WTC11 (cell line): ENCODE measurements around the gene EYA2. TPM values are rescaled to one million over a fixed set of nuclear protein-coding genes. Genes with fewer than 3 reads are reported as not detected.

ENCODE experiments used
- ATAC-seq: fragments of 200-7000 bp; cut with Tn5 transposase; 2 replicates; pipeline ENCODE4 v1.10.0; 2021; ENCODE audit warnings: mild to moderate bottlenecking, moderate library complexity
- CTCF ChIA-PET: fragments of 300-600 bp; sonication (Branson Sonifier 250); formaldehyde crosslinking; loops from one replicate; lab custom pipeline; 2021; ENCODE audit warnings: antibody characterized with exemption; lab: Charles Lee
- POLR2A ChIA-PET: fragments of 350-600 bp; sonication (Branson Sonifier 250); formaldehyde crosslinking; loops from one replicate; lab custom pipeline; 2021; ENCODE audit warnings: antibody characterized with exemption; lab: Charles Lee
- DNase-seq: peaks from one replicate; pipeline ENCODE4 v3.0.0; 2021; ENCODE audit warnings: low spot score
- H3K27ac Mint-ChIP-seq: 2 replicates; pipeline ENCODE4 v1.8.0; 2021; ENCODE audit warnings: mixed read lengths
- H3K27me3 Mint-ChIP-seq: 2 replicates; pipeline ENCODE4 v1.8.0; 2021; ENCODE audit warnings: low read depth, mild to moderate bottlenecking, moderate library complexity, mixed read lengths
- H3K36me3 Mint-ChIP-seq: 2 replicates; pipeline ENCODE4 v1.8.0; 2021; ENCODE audit warnings: mixed read lengths
- H3K4me1 Mint-ChIP-seq: 2 replicates; pipeline ENCODE4 v1.8.0; 2022; ENCODE audit warnings: mixed read lengths
- H3K4me3 Mint-ChIP-seq: 2 replicates; pipeline ENCODE4 v1.8.0; 2021; ENCODE audit warnings: mild to moderate bottlenecking, moderate library complexity, mixed read lengths
- H3K9me3 Mint-ChIP-seq: 2 replicates; pipeline ENCODE4 v1.8.0; 2021; ENCODE audit warnings: mixed read lengths
- EMX1 ChIP-seq: fragments of 250-450 bp; sonication (Bioruptor Pico); IDR thresholded peaks from 2 replicates; pipeline ENCODE4 v1.8.0; 2021; ENCODE audit warnings: mild to moderate bottlenecking
- FOXJ3 ChIP-seq: sonication (generic); formaldehyde crosslinking; IDR thresholded peaks from 2 replicates; pipeline ENCODE4 v1.9.0; 2021; ENCODE audit warnings: missing genetic modification reagents, mild to moderate bottlenecking, borderline replicate concordance
- FOXP1 ChIP-seq: sonication (generic); formaldehyde crosslinking; IDR thresholded peaks from 2 replicates; pipeline ENCODE4 v1.8.0; 2022; ENCODE audit warnings: missing genetic modification reagents, mild to moderate bottlenecking, moderate library complexity, borderline replicate concordance
- HMGA2 ChIP-seq: fragments of 250-450 bp; sonication (Bioruptor Pico); IDR thresholded peaks from 2 replicates; pipeline ENCODE4 v1.4.0; 2021; ENCODE audit warnings: mild to moderate bottlenecking, moderate library complexity
- IRF2 ChIP-seq: sonication (generic); formaldehyde crosslinking; IDR thresholded peaks from 2 replicates; pipeline ENCODE4 v1.8.0; 2022; ENCODE audit warnings: low read depth, missing genetic modification reagents, borderline replicate concordance
- JUN ChIP-seq: sonication (generic); formaldehyde crosslinking; IDR thresholded peaks from 2 replicates; pipeline ENCODE4 v1.8.0; 2023; ENCODE audit warnings: mild to moderate bottlenecking, missing genetic modification reagents
- NFATC4 ChIP-seq: fragments of 250-450 bp; sonication (Bioruptor Pico); IDR thresholded peaks from 2 replicates; pipeline ENCODE4 v1.9.0; 2021; ENCODE audit warnings: mild to moderate bottlenecking
- NFE2L1 ChIP-seq: sonication (generic); formaldehyde crosslinking; IDR thresholded peaks from 2 replicates; pipeline ENCODE4 v1.8.1; 2023; ENCODE audit warnings: missing genetic modification reagents
- NR1H2 ChIP-seq: sonication (generic); formaldehyde crosslinking; IDR thresholded peaks from 2 replicates; pipeline ENCODE4 v1.9.0; 2021; ENCODE audit warnings: mild to moderate bottlenecking, moderate library complexity, missing genetic modification reagents
- NR3C1 ChIP-seq: sonication (generic); formaldehyde crosslinking; conservative IDR thresholded peaks from 2 replicates; pipeline ENCODE4 v1.8.1; 2023; ENCODE audit warnings: low read depth, mild to moderate bottlenecking, missing genetic modification reagents
- OVOL2 ChIP-seq: fragments of 250-450 bp; sonication (Bioruptor Pico); IDR thresholded peaks from 2 replicates; pipeline ENCODE4 v1.9.0; 2021; ENCODE audit warnings: mild to moderate bottlenecking, borderline replicate concordance
- TEAD4 ChIP-seq: sonication (generic); formaldehyde crosslinking; IDR thresholded peaks from 2 replicates; pipeline ENCODE4 v1.8.0; 2022; ENCODE audit warnings: mild to moderate bottlenecking, missing genetic modification reagents
- total RNA-seq: library from RNA; stranded (reverse); gene quantifications from 3 replicates; pipeline ENCODE4 v1.2.3, GENCODE V29; 2021
- TF ChIP-seq, protein P1 (sequence below): sonication (generic); formaldehyde crosslinking; IDR thresholded peaks from 2 replicates; pipeline ENCODE4 v1.8.1; 2023; ENCODE audit warnings: mild to moderate bottlenecking, moderate library complexity, missing genetic modification reagents
- TF ChIP-seq, protein P2 (sequence below): sonication (generic); formaldehyde crosslinking; IDR thresholded peaks from 2 replicates; pipeline ENCODE4 v1.8.1; 2023; ENCODE audit warnings: mild to moderate bottlenecking, missing genetic modification reagents, borderline replicate concordance
- TF ChIP-seq, protein P3 (sequence below): sonication (generic); formaldehyde crosslinking; IDR thresholded peaks from 2 replicates; pipeline ENCODE4 v1.8.1; 2023; ENCODE audit warnings: mild to moderate bottlenecking, missing genetic modification reagents, moderate library complexity
- TF ChIP-seq, protein P4 (sequence below): fragments of 250-450 bp; sonication (Bioruptor Pico); conservative IDR thresholded peaks from 2 replicates; pipeline ENCODE4 v1.9.0; 2021; ENCODE audit warnings: mild to moderate bottlenecking
- TF ChIP-seq, protein P5 (sequence below): fragments of 200-600 bp; IDR thresholded peaks from 2 replicates; pipeline ENCODE4 v1.8.0; 2022; ENCODE audit warnings: antibody characterized with exemption

The EYA2 gene
- total RNA-seq, 1 experiment from 2014 or later: 1.5 TPM

DNA sequence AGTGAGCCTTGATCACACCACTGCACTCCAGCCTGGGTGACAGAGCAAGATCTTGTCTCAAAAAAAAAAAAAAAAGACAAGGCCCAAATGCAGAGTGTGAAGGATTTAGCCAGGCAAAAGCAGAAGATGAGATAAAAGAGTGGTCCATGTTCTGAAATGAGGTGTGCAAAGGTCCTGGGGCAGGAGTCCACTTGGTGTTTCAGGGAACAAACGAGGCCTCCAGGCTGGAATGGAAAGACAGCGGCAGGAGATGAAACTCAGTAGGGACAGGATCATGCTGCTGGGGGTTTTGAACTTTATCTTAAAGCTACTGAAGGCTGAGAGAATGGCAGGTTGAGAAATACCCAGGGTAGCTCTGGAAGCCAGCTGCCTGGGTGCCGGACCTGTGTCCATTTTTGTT, 283.6 kb downstream of the EYA2 start:
- Mint-ChIP-seq H3K4me3 (no peak overlapping the region), H3K36me3 (no peaks in the 10 kb centered on the region), H3K9me3 (peaks cover 11% of the 10 kb centered on the region), H3K27me3 (peaks cover 6% of the 10 kb centered on the region; the same call in 1 of the 2 replicates), H3K4me1 (no peaks in the 10 kb centered on the region), H3K27ac (no peak overlapping the region)
- no peak for DNase-seq
- TF ChIP-seq FOXJ3 (CRISPR knock-in tag): no peak
- no peak for TF ChIP-seq IRF2 (CRISPR knock-in tag)
- TF ChIP-seq, protein P1, sequence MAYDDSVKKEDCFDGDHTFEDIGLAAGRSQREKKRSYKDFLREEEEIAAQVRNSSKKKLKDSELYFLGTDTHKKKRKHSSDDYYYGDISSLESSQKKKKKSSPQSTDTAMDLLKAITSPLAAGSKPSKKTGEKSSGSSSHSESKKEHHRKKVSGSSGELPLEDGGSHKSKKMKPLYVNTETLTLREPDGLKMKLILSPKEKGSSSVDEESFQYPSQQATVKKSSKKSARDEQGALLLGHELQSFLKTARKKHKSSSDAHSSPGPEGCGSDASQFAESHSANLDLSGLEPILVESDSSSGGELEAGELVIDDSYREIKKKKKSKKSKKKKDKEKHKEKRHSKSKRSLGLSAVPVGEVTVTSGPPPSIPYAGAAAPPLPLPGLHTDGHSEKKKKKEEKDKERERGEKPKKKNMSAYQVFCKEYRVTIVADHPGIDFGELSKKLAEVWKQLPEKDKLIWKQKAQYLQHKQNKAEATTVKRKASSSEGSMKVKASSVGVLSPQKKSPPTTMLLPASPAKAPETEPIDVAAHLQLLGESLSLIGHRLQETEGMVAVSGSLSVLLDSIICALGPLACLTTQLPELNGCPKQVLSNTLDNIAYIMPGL (CRISPR knock-in tag): no peak
- TF ChIP-seq, protein P2, sequence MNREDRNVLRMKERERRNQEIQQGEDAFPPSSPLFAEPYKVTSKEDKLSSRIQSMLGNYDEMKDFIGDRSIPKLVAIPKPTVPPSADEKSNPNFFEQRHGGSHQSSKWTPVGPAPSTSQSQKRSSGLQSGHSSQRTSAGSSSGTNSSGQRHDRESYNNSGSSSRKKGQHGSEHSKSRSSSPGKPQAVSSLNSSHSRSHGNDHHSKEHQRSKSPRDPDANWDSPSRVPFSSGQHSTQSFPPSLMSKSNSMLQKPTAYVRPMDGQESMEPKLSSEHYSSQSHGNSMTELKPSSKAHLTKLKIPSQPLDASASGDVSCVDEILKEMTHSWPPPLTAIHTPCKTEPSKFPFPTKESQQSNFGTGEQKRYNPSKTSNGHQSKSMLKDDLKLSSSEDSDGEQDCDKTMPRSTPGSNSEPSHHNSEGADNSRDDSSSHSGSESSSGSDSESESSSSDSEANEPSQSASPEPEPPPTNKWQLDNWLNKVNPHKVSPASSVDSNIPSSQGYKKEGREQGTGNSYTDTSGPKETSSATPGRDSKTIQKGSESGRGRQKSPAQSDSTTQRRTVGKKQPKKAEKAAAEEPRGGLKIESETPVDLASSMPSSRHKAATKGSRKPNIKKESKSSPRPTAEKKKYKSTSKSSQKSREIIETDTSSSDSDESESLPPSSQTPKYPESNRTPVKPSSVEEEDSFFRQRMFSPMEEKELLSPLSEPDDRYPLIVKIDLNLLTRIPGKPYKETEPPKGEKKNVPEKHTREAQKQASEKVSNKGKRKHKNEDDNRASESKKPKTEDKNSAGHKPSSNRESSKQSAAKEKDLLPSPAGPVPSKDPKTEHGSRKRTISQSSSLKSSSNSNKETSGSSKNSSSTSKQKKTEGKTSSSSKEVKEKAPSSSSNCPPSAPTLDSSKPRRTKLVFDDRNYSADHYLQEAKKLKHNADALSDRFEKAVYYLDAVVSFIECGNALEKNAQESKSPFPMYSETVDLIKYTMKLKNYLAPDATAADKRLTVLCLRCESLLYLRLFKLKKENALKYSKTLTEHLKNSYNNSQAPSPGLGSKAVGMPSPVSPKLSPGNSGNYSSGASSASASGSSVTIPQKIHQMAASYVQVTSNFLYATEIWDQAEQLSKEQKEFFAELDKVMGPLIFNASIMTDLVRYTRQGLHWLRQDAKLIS (CRISPR knock-in tag): no peak
- TF ChIP-seq FOXP1 (CRISPR knock-in tag): no peak
- TF ChIP-seq, protein P3, sequence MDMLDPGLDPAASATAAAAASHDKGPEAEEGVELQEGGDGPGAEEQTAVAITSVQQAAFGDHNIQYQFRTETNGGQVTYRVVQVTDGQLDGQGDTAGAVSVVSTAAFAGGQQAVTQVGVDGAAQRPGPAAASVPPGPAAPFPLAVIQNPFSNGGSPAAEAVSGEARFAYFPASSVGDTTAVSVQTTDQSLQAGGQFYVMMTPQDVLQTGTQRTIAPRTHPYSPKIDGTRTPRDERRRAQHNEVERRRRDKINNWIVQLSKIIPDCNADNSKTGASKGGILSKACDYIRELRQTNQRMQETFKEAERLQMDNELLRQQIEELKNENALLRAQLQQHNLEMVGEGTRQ: no peak
- no peak for TF ChIP-seq HMGA2
- no peak for TF ChIP-seq OVOL2 (CRISPR knock-in tag)
- no peak for TF ChIP-seq NR3C1 (CRISPR knock-in tag)
- TF ChIP-seq EMX1 (CRISPR knock-in tag): no peak
- TF ChIP-seq, protein P4, sequence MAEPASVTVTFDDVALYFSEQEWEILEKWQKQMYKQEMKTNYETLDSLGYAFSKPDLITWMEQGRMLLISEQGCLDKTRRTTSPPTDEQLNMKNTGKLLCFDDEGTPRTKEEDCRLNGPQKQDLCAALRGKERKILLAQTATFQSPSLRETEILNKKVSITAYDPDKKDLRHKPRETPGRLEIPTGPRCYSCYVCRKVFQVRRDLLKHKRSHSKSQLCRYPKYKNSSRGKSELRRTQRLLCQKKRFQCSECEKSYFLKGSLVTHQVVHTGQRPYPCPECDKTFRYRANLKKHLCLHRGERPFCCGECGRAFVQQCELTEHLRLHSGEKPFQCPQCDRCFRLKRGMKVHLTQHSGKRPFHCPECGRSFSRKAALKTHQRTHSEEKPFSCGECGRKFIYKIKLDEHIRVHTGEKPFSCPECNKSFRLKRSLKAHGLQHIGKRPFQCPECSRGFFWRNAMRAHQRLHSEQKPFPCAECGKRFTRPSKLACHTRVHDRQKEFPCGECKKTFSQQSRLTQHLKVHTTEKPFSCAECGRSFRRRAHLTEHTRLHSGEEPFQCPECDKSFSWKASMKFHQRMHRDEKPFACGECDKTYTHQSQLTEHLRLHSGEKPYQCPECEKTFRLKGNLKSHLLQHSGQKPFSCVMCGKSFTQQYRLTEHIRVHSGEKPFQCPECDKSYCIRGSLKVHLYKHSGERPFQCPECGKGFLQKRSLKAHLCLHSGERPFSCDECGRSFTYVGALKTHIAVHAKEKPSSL (CRISPR knock-in tag): no peak
- TF ChIP-seq, protein P5, sequence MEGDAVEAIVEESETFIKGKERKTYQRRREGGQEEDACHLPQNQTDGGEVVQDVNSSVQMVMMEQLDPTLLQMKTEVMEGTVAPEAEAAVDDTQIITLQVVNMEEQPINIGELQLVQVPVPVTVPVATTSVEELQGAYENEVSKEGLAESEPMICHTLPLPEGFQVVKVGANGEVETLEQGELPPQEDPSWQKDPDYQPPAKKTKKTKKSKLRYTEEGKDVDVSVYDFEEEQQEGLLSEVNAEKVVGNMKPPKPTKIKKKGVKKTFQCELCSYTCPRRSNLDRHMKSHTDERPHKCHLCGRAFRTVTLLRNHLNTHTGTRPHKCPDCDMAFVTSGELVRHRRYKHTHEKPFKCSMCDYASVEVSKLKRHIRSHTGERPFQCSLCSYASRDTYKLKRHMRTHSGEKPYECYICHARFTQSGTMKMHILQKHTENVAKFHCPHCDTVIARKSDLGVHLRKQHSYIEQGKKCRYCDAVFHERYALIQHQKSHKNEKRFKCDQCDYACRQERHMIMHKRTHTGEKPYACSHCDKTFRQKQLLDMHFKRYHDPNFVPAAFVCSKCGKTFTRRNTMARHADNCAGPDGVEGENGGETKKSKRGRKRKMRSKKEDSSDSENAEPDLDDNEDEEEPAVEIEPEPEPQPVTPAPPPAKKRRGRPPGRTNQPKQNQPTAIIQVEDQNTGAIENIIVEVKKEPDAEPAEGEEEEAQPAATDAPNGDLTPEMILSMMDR: no peak
- no peak for TF ChIP-seq JUN
- no peak for TF ChIP-seq TEAD4 (CRISPR knock-in tag)
- TF ChIP-seq NR1H2 (CRISPR knock-in tag): no peak
- no peak for TF ChIP-seq NFE2L1 (CRISPR knock-in tag)
- no peak for TF ChIP-seq NFATC4
- CTCF ChIA-PET: no interaction called here
- ATAC-seq: no peak
- POLR2A ChIA-PET: no interaction called here
